Mesodermal cell (in vitro differentiated cells): Measurements from ENCODE around the gene CCM2.

Experiments
- H3K27ac ChIP-seq: 2 replicates; pipeline ENCODE4 v1.7.0; 2013; ENCODE audit warnings: mild to moderate bottlenecking, low read depth, low read length, moderate library complexity; ENCODE audit not compliant: severe bottlenecking
- H3K36me3 ChIP-seq: 2 replicates; pipeline ENCODE4 v1.7.1; 2013; ENCODE audit warnings: mild to moderate bottlenecking, low read length, moderate library complexity; ENCODE audit not compliant: control insufficient read depth, insufficient read depth
- H3K4me1 ChIP-seq: one replicate; pipeline ENCODE4 v1.7.1; 2013; ENCODE audit warnings: mild to moderate bottlenecking, low read length; ENCODE audit not compliant: insufficient read depth, control insufficient read depth, poor library complexity, severe bottlenecking
- H3K4me3 ChIP-seq: 2 replicates; pipeline ENCODE4 v1.7.0; 2013; ENCODE audit warnings: low read length, control low read depth, mild to moderate bottlenecking; ENCODE audit not compliant: insufficient read depth, poor library complexity, severe bottlenecking; ENCODE audit errors: extremely low read depth
- H3K9me3 ChIP-seq: 2 replicates; pipeline ENCODE4 v1.7.1; 2013; ENCODE audit warnings: mild to moderate bottlenecking, low read length, moderate library complexity; ENCODE audit not compliant: control insufficient read depth
- WGBS, 2 experiments: methylation state at CpG; one replicate each; pipeline ENCODE4 v1.1.5; 2013; ENCODE audit warnings: missing lambda C conversion rate in 2 of 2; ENCODE audit not compliant: insufficient coverage in 2 of 2; 5-methylcytosine and 5-hydroxymethylcytosine counted together

Gene CCM2

DNA sequence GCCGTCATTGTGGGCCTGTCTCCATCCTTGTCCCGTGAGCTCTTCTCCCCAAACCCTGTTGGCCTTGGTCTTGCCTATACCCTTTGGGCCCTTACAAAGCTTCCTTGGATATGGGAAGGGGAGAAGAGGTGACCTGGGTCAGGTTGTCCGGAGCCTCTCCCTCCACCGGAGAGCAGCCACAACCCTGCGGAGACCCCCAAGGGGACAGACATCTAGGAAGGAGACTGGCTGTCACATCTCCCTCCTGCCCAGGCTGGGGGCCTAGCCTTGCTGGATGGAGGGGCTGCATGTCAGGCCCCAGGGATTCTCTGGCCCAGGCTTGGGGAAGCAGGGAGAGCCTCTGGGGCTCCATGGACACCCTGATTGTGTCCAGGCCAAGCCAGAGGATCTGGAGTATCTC, 76.9 kb downstream of the CCM2 start:
- Histone ChIP-seq H3K9me3 (no peaks in the 10 kb centered on the region), H3K36me3 (peaks cover 44% of the 10 kb centered on the region), H3K4me1 (no peaks in the 10 kb centered on the region), H3K4me3 (no peak overlapping the region), H3K27ac (no peak overlapping the region)
- 97 to 100% methylated on average over 2 to 5 of the region's 5 CpGs for WGBS, 2 experiments

DNA sequence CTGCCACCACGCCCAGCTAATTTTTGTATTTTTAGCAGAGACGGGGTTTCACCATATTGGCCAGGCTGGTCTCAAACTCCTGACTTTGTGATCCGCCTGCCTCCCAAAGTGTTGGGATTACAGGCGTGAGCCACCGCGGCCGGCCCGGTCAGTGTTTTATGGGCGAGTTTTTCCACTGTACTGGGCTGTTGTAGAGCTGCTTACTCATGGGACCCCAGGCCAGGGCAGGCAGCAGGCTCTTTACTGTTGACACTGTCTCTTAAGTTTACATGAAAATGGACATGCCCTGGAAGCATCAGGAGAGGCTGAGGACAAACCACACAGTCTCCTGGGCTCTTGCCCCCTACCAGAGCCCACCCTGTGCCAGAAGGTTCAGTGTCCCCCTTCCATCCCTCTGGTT, 77.6 kb downstream of the CCM2 start:
- WGBS, 2 experiments: 90% methylated on average over 9 of the region's 9 CpGs
- Histone ChIP-seq H3K27ac (no peak overlapping the region), H3K4me3 (no peak overlapping the region), H3K36me3 (peaks cover 42% of the 10 kb centered on the region), H3K4me1 (no peaks in the 10 kb centered on the region), H3K9me3 (no peaks in the 10 kb centered on the region)

DNA sequence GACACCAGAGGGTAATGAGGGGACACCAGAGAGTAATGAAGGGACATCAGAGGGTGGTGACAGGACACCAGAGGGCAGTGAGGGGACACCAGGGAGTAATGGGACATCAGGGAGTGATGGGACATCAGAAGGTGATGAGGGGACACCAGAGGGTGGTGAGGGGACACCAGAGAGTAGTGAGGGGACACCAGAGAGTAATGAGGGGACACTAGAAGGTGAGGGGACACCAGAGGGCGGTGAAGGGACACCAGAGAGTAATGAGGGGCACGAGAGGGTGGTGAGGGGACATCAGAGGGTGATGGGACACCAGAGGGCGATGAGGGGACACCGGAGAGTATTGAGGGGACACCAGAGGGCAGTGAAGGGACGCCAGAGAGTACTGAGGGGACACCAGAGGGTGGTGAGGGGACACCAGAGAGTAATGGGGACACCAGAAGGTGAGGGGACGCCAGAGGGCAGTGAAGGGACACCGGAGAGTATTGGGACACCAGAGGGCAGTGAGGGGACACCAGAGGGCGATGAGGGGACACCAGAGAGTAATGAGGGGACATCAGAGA, 78.2 kb downstream of the CCM2 start:
- H3K4me3 ChIP-seq: no peak overlapping the region
- 93% methylated on average over 8 of the region's 8 CpGs for WGBS, 2 experiments
- H3K36me3 ChIP-seq: peaks cover 42% of the 10 kb centered on the region
- no peaks in the 10 kb centered on the region for H3K4me1 ChIP-seq
- no peaks in the 10 kb centered on the region for H3K9me3 ChIP-seq
- H3K27ac ChIP-seq: no peak overlapping the region

DNA sequence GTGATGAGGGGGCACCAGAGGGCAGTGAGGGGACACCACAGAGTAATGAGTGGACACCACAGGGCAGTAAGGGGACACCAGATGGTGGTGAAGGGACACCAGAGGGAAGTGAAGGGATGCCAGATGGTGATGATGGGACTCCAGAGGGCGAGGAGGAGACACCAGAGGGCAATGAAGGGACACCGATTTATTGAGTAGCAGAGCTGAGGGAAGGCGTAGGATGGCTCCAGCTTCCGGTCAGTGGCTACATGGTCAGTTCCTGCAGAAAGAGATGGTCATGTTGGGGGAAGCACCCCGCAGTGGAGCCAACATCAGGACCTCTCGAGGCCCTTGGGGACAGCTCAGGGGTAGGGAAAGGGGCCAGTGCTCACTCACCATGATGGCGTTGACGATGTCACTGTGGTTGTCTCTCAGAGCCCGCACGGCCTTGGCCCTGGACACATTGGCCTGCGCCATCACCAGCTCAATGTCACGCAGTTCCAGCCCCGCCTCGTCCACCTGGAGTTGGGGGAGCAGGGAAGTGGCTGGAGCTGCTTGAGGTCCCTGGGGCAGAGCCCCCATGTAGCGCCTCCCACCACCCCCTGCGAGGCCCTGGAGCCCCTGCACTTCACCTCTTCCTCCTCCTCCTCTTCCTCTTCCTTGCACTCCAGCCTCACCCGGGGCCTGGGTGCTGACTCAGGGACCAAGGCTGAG, 80.4 kb downstream of the CCM2 start:
- Histone ChIP-seq H3K4me1 (no peaks in the 10 kb centered on the region), H3K4me3 (no peak overlapping the region), H3K9me3 (no peaks in the 10 kb centered on the region), H3K36me3 (peaks cover 24% of the 10 kb centered on the region), H3K27ac (no peak overlapping the region)
- WGBS, 2 experiments: 89 to 92% methylated on average over 15 to 16 of the region's 17 CpGs

DNA sequence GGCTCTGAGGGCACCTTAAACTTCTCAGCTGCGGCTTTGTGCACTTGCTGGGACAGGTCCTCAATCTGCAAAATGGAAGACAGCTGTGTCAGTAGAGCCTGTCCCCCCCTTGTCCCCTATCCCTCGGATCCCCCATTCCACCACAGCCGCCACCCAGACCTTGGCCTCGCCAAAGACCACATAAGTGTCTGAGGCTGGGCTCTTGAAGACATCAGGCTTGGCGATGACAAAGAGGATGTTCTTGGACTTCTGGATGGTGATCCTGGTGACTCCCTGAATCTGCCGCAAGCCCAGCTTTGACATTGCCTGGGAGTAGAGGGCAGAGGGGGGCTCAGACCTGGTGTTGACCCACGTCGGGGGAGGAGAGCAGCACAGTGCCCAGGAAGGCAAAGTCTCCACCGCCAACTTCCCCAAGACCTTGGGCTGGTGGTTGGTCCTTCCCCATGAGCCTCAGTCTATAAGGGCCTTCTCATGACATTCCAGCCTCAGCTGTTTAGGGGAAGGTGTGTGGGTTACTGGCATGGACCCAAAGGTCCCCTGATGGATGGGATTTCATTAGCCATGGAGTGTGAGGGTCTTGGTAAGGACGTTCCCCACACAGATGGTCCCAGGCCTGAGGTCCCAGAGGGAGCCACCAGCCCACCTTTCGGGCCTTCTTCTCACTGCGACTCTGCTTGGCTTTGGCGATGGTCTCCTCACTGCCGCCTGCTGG, 81.1 kb downstream of the CCM2 start:
- WGBS, 2 experiments: 92 to 95% methylated on average over 9 of the region's 14 CpGs
- Histone ChIP-seq H3K36me3 (peaks cover 18% of the 10 kb centered on the region), H3K27ac (no peak overlapping the region), H3K9me3 (no peaks in the 10 kb centered on the region), H3K4me1 (no peaks in the 10 kb centered on the region), H3K4me3 (no peak overlapping the region)

DNA sequence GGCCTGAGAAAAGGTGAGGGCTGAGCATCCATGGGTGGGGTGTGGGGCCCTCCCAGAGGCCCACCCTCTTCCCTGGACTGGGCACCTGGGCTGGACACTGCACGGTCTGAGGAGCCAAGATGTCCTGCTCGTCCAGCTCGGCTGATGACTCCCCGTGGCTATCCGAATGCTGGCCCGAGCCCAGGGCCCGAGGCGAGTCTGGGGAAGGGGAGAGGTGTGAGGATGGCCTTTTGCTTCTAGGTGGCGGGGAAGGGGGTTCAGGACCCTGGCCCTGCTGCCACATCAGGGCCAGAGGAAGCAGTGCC, 81.6 kb downstream of the CCM2 start:
- Histone ChIP-seq H3K27ac (no peak overlapping the region), H3K9me3 (no peaks in the 10 kb centered on the region), H3K4me1 (no peaks in the 10 kb centered on the region), H3K36me3 (peaks cover 16% of the 10 kb centered on the region), H3K4me3 (no peak overlapping the region)
- WGBS, 2 experiments: 100% methylated on average over 1 to 9 of the region's 9 CpGs

DNA sequence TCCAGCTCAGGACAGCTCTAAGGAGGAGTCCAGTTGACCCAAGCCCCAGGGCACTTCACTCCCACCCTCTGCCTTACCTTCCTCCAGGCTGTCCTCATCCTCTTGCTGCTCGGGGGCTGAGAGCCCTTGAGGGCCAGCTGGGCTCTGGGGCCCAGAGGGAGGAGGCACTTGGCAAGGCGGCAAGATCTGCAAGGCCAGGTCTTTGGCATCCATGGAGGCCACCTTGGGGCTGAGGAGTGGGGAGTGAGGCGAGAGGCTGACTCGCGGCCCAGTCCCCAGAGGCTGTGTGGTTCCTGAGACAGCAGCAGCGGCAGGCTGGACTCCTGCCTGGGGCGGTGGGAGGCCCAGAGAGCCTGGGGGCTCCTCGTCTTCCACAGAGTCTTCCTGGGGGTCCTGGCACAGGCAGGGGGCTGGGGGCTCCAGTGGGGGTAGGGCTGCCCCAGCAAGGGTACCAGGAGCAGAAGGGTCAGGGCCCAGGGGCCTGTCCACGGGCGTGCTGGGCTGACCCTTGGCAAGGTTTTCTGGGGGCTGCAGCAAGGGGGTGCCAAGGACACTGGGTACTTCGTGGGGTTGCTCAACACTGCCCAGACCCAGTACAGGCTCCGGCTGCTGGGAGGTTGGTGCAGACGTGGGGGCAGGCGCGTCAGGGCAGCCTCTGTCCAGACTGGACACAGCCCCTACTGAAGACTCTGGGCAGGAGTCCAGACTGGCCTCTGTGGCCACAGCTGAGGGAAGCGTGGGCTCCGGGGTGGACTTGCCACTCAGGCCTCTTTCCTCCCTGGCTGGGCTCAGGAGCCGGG, 82.2 kb downstream of the CCM2 start:
- 89 to 93% methylated on average over 13 to 18 of the region's 18 CpGs for WGBS, 2 experiments
- Histone ChIP-seq H3K4me1 (no peaks in the 10 kb centered on the region), H3K36me3 (peaks cover 11% of the 10 kb centered on the region), H3K4me3 (no peak overlapping the region), H3K27ac (no peak overlapping the region), H3K9me3 (no peaks in the 10 kb centered on the region)

DNA sequence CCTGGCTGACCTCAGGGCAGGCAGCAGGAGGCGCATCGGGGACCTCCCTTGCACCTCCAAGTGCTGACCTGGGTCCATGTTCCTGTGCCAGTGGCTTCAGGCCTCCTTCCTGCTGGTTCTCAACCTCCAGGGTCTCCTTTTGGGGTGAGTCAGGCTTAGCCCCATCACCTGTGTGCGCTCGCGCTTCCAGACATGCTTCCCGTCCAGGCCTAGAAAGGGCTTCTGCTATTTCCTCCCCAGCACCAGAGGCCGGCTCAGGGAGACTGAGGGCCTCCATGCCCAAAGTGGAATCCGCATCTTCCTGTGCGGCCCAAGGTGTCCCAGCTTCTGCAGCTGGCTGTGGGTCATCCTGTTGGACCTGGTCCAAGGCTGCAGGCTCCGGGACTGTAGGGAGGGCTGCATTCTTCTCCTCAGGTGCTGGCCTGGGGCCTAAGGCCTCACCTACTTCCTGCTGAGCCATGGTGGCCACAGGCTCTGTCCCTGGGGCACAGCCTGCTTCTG, 82.9 kb downstream of the CCM2 start:
- no peaks in the 10 kb centered on the region for H3K9me3 ChIP-seq
- peaks cover 4% of the 10 kb centered on the region for H3K36me3 ChIP-seq
- H3K27ac ChIP-seq: no peak overlapping the region
- no peaks in the 10 kb centered on the region for H3K4me1 ChIP-seq
- 88 to 92% methylated on average over 6 to 10 of the region's 10 CpGs for WGBS, 2 experiments
- H3K4me3 ChIP-seq: no peak overlapping the region

DNA sequence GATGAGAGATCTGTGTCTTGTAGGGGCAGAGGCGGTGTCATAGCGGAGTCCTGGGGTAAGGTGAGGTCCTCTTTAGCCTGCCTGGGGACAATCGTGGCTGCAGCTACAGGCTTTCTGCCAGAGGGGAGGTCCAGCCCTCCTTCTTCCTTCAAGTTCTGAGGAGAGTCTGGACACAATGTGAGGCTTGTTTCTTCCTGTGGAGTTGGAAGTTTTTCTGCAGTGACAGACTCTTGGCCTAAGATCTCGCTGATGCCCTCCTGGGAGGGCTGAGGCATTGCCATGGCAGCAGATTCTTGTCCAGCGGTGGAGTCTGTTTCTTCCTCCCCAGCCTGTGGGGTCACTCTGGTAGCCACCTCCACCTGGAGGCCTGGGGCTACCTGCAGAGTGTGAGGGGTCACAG, 84.3 kb downstream of the CCM2 start:
- H3K4me3 ChIP-seq: no peak overlapping the region
- H3K27ac ChIP-seq: no peak overlapping the region
- no peaks in the 10 kb centered on the region for H3K4me1 ChIP-seq
- H3K9me3 ChIP-seq: no peaks in the 10 kb centered on the region
- H3K36me3 ChIP-seq: no peaks in the 10 kb centered on the region
- WGBS, 2 experiments: 84 to 97% methylated on average over 3 to 4 of the region's 5 CpGs

DNA sequence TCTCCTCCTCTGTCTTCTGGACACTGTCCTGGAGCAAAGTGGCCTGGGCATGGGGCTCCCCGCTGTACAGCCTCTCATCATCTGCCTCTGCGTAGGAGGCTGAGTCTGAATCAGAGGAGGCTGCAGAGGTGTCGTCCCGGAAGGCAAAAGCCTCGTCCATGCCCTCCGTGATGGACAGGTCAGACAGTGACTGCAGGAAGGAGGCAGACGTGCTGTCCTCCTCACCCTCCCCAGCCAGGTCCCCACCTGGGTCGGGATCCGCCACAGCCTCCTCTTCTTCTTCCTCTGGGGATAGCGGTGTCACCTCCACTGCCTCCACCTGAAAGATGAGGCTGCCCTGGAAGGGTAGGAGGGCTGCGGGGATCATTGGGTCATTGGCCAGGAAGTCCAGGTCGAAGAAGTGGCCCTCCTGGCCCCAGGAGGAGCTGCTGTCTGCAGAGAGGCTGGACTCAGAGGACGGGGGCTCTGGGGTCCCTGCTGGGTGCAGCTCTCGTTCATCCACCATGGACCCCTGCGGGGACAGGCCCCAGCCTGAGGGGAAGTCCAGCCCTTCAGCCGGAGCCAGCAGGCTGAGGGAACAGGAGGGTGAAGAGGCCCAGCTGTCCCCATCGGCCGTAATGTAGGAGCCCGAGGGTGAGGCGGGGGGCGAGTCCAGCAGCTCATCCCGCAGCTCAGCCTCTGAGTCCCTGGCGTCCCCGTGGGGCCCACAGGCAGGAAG, 85.1 kb downstream of the CCM2 start:
- no peaks in the 10 kb centered on the region for H3K4me1 ChIP-seq
- 84 to 89% methylated on average over 9 to 20 of the region's 24 CpGs for WGBS, 2 experiments
- H3K9me3 ChIP-seq: no peaks in the 10 kb centered on the region
- H3K4me3 ChIP-seq: no peak overlapping the region
- no peak overlapping the region for H3K27ac ChIP-seq
- no peaks in the 10 kb centered on the region for H3K36me3 ChIP-seq
